Neural cell (in vitro differentiated cells): ENCODE data around the gene P2RX5.

ENCODE experiments used
- CTCF ChIP-seq: fragments of 450-650 bp; IDR thresholded peaks from 2 replicates; pipeline ENCODE4 v1.5.1; 2014; ENCODE audit warnings: antibody characterized with exemption, mild to moderate bottlenecking, moderate library complexity; ENCODE audit not compliant: poor library complexity, severe bottlenecking
- EP300 ChIP-seq: fragments of 450-650 bp; conservative IDR thresholded peaks from 2 replicates; pipeline ENCODE4 v1.6.1; 2014; ENCODE audit warnings: antibody characterized with exemption, mild to moderate bottlenecking, moderate library complexity; ENCODE audit not compliant: poor library complexity, severe bottlenecking
- EZH2 ChIP-seq: fragments of 200-600, 300-800 bp; shearing (Covaris generic), sonication (generic); IDR thresholded peaks from 2 replicates; pipeline ENCODE4 v1.6.1; 2014; ENCODE audit warnings: antibody characterized with exemption, low read length, borderline replicate concordance, mild to moderate bottlenecking; ENCODE audit not compliant: insufficient read depth, poor library complexity, severe bottlenecking
- MXI1 ChIP-seq: fragments of 450-650 bp; conservative IDR thresholded peaks from 2 replicates; pipeline ENCODE4 v1.6.1; 2014; ENCODE audit warnings: antibody characterized with exemption, mild to moderate bottlenecking; ENCODE audit not compliant: poor library complexity, severe bottlenecking
- POLR2AphosphoS5 ChIP-seq: IDR thresholded peaks from 2 replicates; pipeline ENCODE4 v1.6.1; 2012
- RAD21 ChIP-seq: fragments of 450-650 bp; conservative IDR thresholded peaks from 2 replicates; pipeline ENCODE4 v1.6.1; 2014; ENCODE audit warnings: antibody characterized with exemption, mild to moderate bottlenecking, moderate library complexity
- REST ChIP-seq: IDR thresholded peaks from 2 replicates; pipeline ENCODE4 v1.6.1; 2012; ENCODE audit warnings: borderline replicate concordance
- SMC3 ChIP-seq: fragments of 450-650 bp; conservative IDR thresholded peaks from 2 replicates; pipeline ENCODE4 v1.6.1; 2014; ENCODE audit warnings: antibody characterized with exemption, mild to moderate bottlenecking, moderate library complexity; ENCODE audit not compliant: poor library complexity
- TAF1 ChIP-seq: IDR thresholded peaks from 2 replicates; pipeline ENCODE4 v1.6.1; 2012; ENCODE audit warnings: low read depth

- TF ChIP-seq MXI1 (no peak), CTCF (no peak), POLR2AphosphoS5 (no peak), RAD21 (no peak), EZH2 (no peak), TAF1 (no peak), EP300 (no peak), SMC3 (no peak), REST (no peak)
Observed at GRCh38 chr17:3729881-3730280, 33.9 kb upstream of the P2RX5 start.
